Measurements from ENCODE around the gene OXSM. TPM values are rescaled to one million over a fixed set of nuclear protein-coding genes. Genes with fewer than 3 reads are reported as not detected.

OXSM gene
- total RNA-seq, 1 donor, result 7.6 TPM

- H3K4me3 ChIP-seq (ENCODE audit: low read depth, low read length), result no peak overlapping the region
- TF ChIP-seq, protein P1, sequence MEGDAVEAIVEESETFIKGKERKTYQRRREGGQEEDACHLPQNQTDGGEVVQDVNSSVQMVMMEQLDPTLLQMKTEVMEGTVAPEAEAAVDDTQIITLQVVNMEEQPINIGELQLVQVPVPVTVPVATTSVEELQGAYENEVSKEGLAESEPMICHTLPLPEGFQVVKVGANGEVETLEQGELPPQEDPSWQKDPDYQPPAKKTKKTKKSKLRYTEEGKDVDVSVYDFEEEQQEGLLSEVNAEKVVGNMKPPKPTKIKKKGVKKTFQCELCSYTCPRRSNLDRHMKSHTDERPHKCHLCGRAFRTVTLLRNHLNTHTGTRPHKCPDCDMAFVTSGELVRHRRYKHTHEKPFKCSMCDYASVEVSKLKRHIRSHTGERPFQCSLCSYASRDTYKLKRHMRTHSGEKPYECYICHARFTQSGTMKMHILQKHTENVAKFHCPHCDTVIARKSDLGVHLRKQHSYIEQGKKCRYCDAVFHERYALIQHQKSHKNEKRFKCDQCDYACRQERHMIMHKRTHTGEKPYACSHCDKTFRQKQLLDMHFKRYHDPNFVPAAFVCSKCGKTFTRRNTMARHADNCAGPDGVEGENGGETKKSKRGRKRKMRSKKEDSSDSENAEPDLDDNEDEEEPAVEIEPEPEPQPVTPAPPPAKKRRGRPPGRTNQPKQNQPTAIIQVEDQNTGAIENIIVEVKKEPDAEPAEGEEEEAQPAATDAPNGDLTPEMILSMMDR (IDR thresholded peaks at IDR 0.05; ENCODE audit: insufficient read depth, low read length), result no peak
- DNase-seq (ENCODE audit: low read depth), result no peak
These were observed 38.2 kb upstream of the OXSM start for GRCh38 chr3:25751725-25752124.

DNA sequence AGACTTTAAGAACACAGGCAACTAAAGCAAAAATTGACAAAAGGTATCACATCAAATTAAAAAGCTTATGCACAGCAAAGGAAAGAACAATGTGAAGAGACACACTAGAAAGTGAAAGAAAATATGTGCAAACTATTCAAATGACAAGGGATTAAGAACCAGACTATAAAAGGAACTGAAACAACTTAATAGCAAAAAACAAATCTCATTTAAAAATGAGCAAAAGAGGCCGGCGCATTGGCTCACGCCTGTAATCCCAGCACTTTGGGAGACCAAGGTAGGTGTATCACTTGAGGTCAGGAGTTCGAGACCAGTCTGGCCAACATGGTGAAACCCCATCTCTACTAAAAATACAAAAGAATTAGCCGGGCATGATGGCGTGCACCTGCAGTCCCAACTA lies 21.0 kb upstream of the OXSM start:
- TF ChIP-seq, protein P1 (IDR thresholded peaks at IDR 0.05; ENCODE audit: insufficient read depth, low read length), result no peak
- H3K4me3 ChIP-seq (ENCODE audit: low read depth, low read length), result no peak overlapping the region
- no peak for DNase-seq (ENCODE audit: low read depth)

DNA sequence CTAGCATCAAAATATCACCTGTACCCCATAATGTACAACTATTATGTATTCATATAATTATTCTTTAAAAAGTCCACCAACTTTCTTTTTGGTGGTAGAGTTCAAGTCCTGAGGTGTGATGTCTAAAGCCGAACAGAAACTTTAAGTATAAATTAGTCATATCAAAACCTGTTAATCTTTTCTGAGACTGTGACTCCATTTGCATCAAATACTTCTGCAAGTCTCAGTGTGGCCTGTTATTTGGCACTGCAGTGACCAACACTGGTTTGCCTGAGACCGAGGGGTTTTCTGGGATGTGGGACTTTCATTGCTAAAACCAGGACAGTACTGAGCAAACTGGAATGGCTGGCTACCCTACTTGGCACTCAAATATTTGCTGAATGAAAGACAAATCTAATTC lies 14.0 kb upstream of the OXSM start:
- TF ChIP-seq, protein P1 (IDR thresholded peaks at IDR 0.05; ENCODE audit: insufficient read depth, low read length), result no peak

DNA sequence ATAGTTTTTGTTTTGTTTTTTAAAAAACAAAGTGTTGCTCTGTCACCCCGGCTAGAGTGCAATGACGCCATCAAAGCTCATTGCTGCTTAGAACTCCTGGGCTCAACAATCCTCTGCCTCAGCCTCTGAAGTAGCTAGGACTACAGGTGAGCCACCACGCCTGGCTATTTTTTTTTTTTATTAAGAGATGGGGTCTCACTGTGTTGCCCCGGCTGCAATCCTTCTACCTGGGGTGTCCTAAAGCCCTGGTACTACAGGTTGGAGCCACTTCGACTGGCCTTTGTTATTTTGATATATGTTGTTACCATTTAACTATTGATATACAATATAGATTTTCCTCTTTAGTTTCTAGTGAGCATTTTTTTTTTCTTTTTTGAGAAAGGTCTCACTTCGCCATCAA lies 9.3 kb upstream of the OXSM start:
- TF ChIP-seq, protein P1 (IDR thresholded peaks at IDR 0.05; ENCODE audit: insufficient read depth, low read length), result no peak
- DNase-seq (ENCODE audit: low read depth), result no peak
- no peak overlapping the region for H3K4me3 ChIP-seq (ENCODE audit: low read depth, low read length)

More for the DNA sequence above, 14.0 kb upstream of the OXSM start:
- H3K4me3 ChIP-seq (ENCODE audit: low read depth, low read length), result no peak overlapping the region
- DNase-seq (ENCODE audit: low read depth), result no peak

GRCh38 chr3:25781145-25781757 lies 8.6 kb upstream of the OXSM start:
- H3K4me3 ChIP-seq (ENCODE audit: low read depth, low read length), result no peak overlapping the region
- TF ChIP-seq, protein P1 (IDR thresholded peaks at IDR 0.05; ENCODE audit: insufficient read depth, low read length), result no peak
- no peak for DNase-seq (ENCODE audit: low read depth)

- no peak for DNase-seq (ENCODE audit: low read depth)
- peak overlapping the region; percentile 84 for H3K4me3 ChIP-seq (ENCODE audit: low read depth, low read length)
- TF ChIP-seq, protein P1 (IDR thresholded peaks at IDR 0.05; ENCODE audit: insufficient read depth, low read length), result no peak
These were observed 7.9 kb upstream of the OXSM start for GRCh38 chr3:25781758-25782594.

Measured in fibroblast of the aortic adventitia (primary cell).